ENCODE results near the gene UBE2L6. TPM values are rescaled to one million over a fixed set of nuclear protein-coding genes. Genes with fewer than 3 reads are reported as not detected.

The UBE2L6 gene
- total RNA-seq, 5 donors from 2014 or later (not counting 1 experiment from before 2014, with no cell fraction given): 61.7 to 97.2 (median 80.3) TPM

- no peak overlapping the region for H3K27ac ChIP-seq (ENCODE audit: low read length)
Observed at GRCh38 chr11:57596266-57596885, 28.9 kb upstream of the UBE2L6 start.

DNA sequence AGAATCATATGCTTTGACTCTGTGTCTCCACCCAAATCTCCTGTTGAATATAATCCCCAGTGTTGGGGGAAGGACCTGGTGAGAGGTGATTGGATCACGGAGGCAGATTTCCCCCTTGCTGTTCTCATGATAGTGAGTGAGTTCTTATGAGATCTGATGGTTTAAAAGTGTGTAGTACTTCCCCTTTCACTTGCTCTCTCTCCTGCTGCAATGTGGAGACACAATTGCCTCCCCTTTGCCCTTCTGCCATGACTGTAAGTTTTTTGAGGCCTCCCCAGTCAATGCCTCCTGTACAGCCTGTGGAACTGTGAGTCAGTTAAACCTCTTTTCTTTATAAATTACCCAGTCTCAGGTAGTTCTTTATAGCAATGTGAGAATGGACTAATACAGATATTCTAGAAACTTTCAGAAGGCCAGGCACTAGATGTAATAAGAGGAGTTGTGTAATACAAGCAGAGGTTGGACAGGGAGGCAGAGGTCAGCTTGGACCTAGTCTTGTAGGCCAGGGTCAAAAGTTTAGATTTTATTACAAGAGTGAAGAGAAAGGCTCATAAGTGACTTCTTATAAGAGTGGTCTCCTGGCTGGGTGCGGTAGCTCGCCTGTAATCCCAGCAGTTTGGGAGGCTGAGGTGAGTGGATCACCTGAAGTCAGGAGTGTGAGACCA is 20.7 kb upstream of the UBE2L6 start:
- ChIA-PET CTCF (interaction anchor here (0.6 to 0.8 kb wide), 3 partner anchors 8 to 24 kb away, joined by 3 to 4 read pairs (median 3); no protein-coding TSS in a partner anchor), POLR2A (no interaction called here)
- peaks cover 0 to 5% of the 10 kb centered on the region in 2 experiments for H3K27me3 ChIP-seq (replicated peaks in 1 of 2; ENCODE audit: control insufficient read depth in 2 of 2, extremely low read depth in 1 of 2, insufficient read depth in 2 of 2, low read length in 1 of 2)
- H3K27ac ChIP-seq (ENCODE audit: low read length): no peak overlapping the region
- no peak overlapping the region for H3K4me3 ChIP-seq (ENCODE audit: control insufficient read depth in 1 of 2, extremely low read depth in 1 of 2, low read length in 1 of 2)
- ATAC-seq (replicated peaks in 1 of 4) (no peak), DNase-seq (no peak)
- 80% methylated on average over 1 of the region's 3 CpGs for WGBS (ENCODE audit: insufficient coverage)
- H3K4me1 ChIP-seq (ENCODE audit: control insufficient read depth in 1 of 2, extremely low read depth in 1 of 2, insufficient read depth in 2 of 2, low read length in 2 of 2): peaks cover 0 to 2% of the 10 kb centered on the region in 2 experiments
- no peak overlapping the region for H3K27ac Mint-ChIP-seq
- H3K9me3 Mint-ChIP-seq: no peaks in the 10 kb centered on the region
- H3K36me3 Mint-ChIP-seq: no peaks in the 10 kb centered on the region
- H3K4me1 Mint-ChIP-seq: peaks cover 4 to 19% (median 4%) of the 10 kb centered on the region in 3 donors
- H3K36me3 ChIP-seq (ENCODE audit: control insufficient read depth in 2 of 2, extremely low read depth in 1 of 2, insufficient read depth in 1 of 2, low read length in 1 of 2): no peaks in the 10 kb centered on the region
- H3K9me3 ChIP-seq: no peaks in the 10 kb centered on the region
- no peak overlapping the region for H3K4me3 Mint-ChIP-seq
- H3K27me3 Mint-ChIP-seq: peaks cover 2 to 7% of the 10 kb centered on the region in 2 donors

More at GRCh38 chr11:57596266-57596885, 28.9 kb upstream of the UBE2L6 start:
- Mint-ChIP-seq H3K4me1 (peaks cover 0 to 7% (median 3%) of the 10 kb centered on the region in 3 donors), H3K36me3 (no peaks in the 10 kb centered on the region), H3K4me3 (no peak overlapping the region), H3K9me3 (no peaks in the 10 kb centered on the region), H3K27me3 (peaks cover 28 to 42% of the 10 kb centered on the region in 2 donors), H3K27ac (no peak overlapping the region)
- CTCF ChIA-PET: interaction anchor here (0.6 to 0.9 kb wide), 2 partner anchors 8 to 45 kb away, joined by 3 to 7 read pairs; no protein-coding TSS in a partner anchor
- H3K9me3 ChIP-seq: no peaks in the 10 kb centered on the region
- H3K4me3 ChIP-seq (ENCODE audit: control insufficient read depth in 1 of 2, extremely low read depth in 1 of 2, low read length in 1 of 2): no peak overlapping the region
- WGBS (ENCODE audit: insufficient coverage): 71% methylated on average over 3 of the region's 5 CpGs
- ATAC-seq (replicated peaks in 1 of 4): no peak
- H3K4me1 ChIP-seq (ENCODE audit: control insufficient read depth in 1 of 2, extremely low read depth in 1 of 2, insufficient read depth in 2 of 2, low read length in 2 of 2): peaks cover 0 to 6% of the 10 kb centered on the region in 2 experiments
- H3K36me3 ChIP-seq (ENCODE audit: control insufficient read depth in 2 of 2, extremely low read depth in 1 of 2, insufficient read depth in 1 of 2, low read length in 1 of 2): no peaks in the 10 kb centered on the region
- POLR2A ChIA-PET: interaction anchor here in 1 of 2 donors (0.6 kb wide), 1 partner anchor 138 kb away, joined by 12 read pairs; no protein-coding TSS in a partner anchor
- peaks cover 0 to 28% of the 10 kb centered on the region in 2 experiments for H3K27me3 ChIP-seq (replicated peaks in 1 of 2; ENCODE audit: control insufficient read depth in 2 of 2, extremely low read depth in 1 of 2, insufficient read depth in 2 of 2, low read length in 1 of 2)
- no peak for DNase-seq

DNA sequence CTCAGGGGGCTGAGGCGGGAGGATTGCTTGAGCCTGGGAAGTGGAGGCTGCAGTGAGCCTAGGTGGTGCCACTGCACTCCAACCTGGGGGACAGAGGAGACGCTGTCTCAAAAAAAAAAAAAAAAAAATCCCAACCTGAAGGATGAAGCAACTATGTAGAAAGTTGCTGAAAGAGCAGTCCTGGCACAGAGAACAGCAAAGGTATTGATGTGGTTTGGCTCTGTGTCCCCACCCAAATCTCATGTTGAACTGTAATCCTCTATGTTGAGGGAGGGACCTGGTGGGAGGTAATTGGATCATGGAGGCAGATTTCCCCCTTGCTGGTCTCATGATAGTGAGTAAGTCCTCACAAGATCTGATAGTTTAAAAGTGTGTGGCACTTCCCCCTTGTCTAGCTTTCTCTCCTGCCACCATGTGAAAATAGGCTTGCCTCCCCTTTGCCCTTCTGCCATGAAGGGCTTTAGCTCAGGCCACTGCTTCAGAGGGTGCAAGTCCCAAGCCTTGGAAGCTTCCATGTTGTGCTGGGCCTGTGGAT is 19.3 kb upstream of the UBE2L6 start:
- Mint-ChIP-seq H3K27ac (no peak overlapping the region), H3K4me3 (no peak overlapping the region), H3K9me3 (no peaks in the 10 kb centered on the region), H3K27me3 (peaks cover 2 to 4% of the 10 kb centered on the region in 2 donors), H3K4me1 (peaks cover 4 to 19% (median 4%) of the 10 kb centered on the region in 3 donors), H3K36me3 (no peaks in the 10 kb centered on the region)
- ATAC-seq (replicated peaks in 1 of 4) (no peak), DNase-seq (no peak)
- ChIA-PET POLR2A (interaction anchor here in 1 of 2 donors (0.7 kb wide), 1 partner anchor 938 kb away, joined by 5 read pairs; no protein-coding TSS in a partner anchor), CTCF (no interaction called here)
- Histone ChIP-seq H3K4me1 (ENCODE audit: control insufficient read depth in 1 of 2, extremely low read depth in 1 of 2, insufficient read depth in 2 of 2, low read length in 2 of 2) (peaks cover 0 to 2% of the 10 kb centered on the region in 2 experiments), H3K27ac (ENCODE audit: low read length) (no peak overlapping the region), H3K4me3 (ENCODE audit: control insufficient read depth in 1 of 2, extremely low read depth in 1 of 2, low read length in 1 of 2) (no peak overlapping the region), H3K9me3 (no peaks in the 10 kb centered on the region), H3K36me3 (ENCODE audit: control insufficient read depth in 2 of 2, extremely low read depth in 1 of 2, insufficient read depth in 1 of 2, low read length in 1 of 2) (no peaks in the 10 kb centered on the region), H3K27me3 (replicated peaks in 1 of 2; ENCODE audit: control insufficient read depth in 2 of 2, extremely low read depth in 1 of 2, insufficient read depth in 2 of 2, low read length in 1 of 2) (peaks cover 0 to 5% of the 10 kb centered on the region in 2 experiments)
- no CpG with 5 or more reads among the region's 2 CpGs for WGBS (ENCODE audit: insufficient coverage)

- CTCF ChIA-PET: no interaction called here
- H3K4me3 Mint-ChIP-seq: no peak overlapping the region
Observed at GRCh38 chr11:57585301-57585700, 17.8 kb upstream of the UBE2L6 start.

DNA sequence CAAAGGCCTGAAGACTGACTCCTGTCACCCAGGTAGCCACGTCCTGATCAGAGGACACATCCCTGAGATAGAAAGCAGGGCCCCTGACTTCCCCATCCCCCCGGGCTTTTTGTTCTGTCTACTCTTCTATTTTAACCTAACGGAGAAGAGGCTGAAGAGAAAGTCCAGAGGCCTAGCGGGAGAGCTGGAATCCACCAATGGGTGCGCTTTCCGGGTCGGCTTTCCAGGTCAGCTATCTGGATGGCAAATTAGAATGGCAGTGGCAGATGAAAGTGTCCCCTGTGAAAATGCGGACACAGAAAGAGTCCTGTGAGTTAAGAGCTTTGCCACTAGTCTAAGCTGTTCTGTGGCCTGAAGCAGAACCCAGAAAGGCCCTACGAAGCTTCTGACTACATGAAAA is 16.9 kb upstream of the UBE2L6 start:
- H3K4me3 Mint-ChIP-seq: no peak overlapping the region
- peaks cover 4 to 19% (median 4%) of the 10 kb centered on the region in 3 donors for H3K4me1 Mint-ChIP-seq
- Histone ChIP-seq H3K27ac (ENCODE audit: low read length) (no peak overlapping the region), H3K4me1 (ENCODE audit: control insufficient read depth in 1 of 2, extremely low read depth in 1 of 2, insufficient read depth in 2 of 2, low read length in 2 of 2) (peaks cover 0 to 2% of the 10 kb centered on the region in 2 experiments), H3K27me3 (replicated peaks in 1 of 2; ENCODE audit: control insufficient read depth in 2 of 2, extremely low read depth in 1 of 2, insufficient read depth in 2 of 2, low read length in 1 of 2) (peaks cover 0 to 5% of the 10 kb centered on the region in 2 experiments), H3K4me3 (ENCODE audit: control insufficient read depth in 1 of 2, extremely low read depth in 1 of 2, low read length in 1 of 2) (no peak overlapping the region), H3K36me3 (ENCODE audit: control insufficient read depth in 2 of 2, extremely low read depth in 1 of 2, insufficient read depth in 1 of 2, low read length in 1 of 2) (no peaks in the 10 kb centered on the region), H3K9me3 (no peaks in the 10 kb centered on the region)
- no peaks in the 10 kb centered on the region for H3K9me3 Mint-ChIP-seq
- no peak overlapping the region for H3K27ac Mint-ChIP-seq
- ATAC-seq (replicated peaks in 1 of 4) (no peak), DNase-seq (no peak)
- no peaks in the 10 kb centered on the region for H3K27me3 Mint-ChIP-seq
- CTCF ChIA-PET: no interaction called here
- POLR2A ChIA-PET: no interaction called here
- WGBS (ENCODE audit: insufficient coverage): 91% methylated on average over 6 of the region's 9 CpGs
- no peaks in the 10 kb centered on the region for H3K36me3 Mint-ChIP-seq

More at GRCh38 chr11:57585301-57585700, 17.8 kb upstream of the UBE2L6 start:
- Mint-ChIP-seq H3K36me3 (no peaks in the 10 kb centered on the region), H3K4me1 (peaks cover 4 to 19% (median 4%) of the 10 kb centered on the region in 3 donors), H3K9me3 (no peaks in the 10 kb centered on the region), H3K27me3 (peaks cover 0 to 2% of the 10 kb centered on the region in 2 donors), H3K27ac (no peak overlapping the region)
- POLR2A ChIA-PET: no interaction called here
- Histone ChIP-seq H3K4me3 (ENCODE audit: control insufficient read depth in 1 of 2, extremely low read depth in 1 of 2, low read length in 1 of 2) (no peak overlapping the region), H3K9me3 (no peaks in the 10 kb centered on the region), H3K36me3 (ENCODE audit: control insufficient read depth in 2 of 2, extremely low read depth in 1 of 2, insufficient read depth in 1 of 2, low read length in 1 of 2) (no peaks in the 10 kb centered on the region), H3K4me1 (ENCODE audit: control insufficient read depth in 1 of 2, extremely low read depth in 1 of 2, insufficient read depth in 2 of 2, low read length in 2 of 2) (peaks cover 0 to 2% of the 10 kb centered on the region in 2 experiments), H3K27me3 (replicated peaks in 1 of 2; ENCODE audit: control insufficient read depth in 2 of 2, extremely low read depth in 1 of 2, insufficient read depth in 2 of 2, low read length in 1 of 2) (peaks cover 0 to 5% of the 10 kb centered on the region in 2 experiments), H3K27ac (ENCODE audit: low read length) (no peak overlapping the region)
- no peak for ATAC-seq (replicated peaks in 1 of 4)
- DNase-seq: no peak

- POLR2A ChIA-PET: no interaction called here
- 70% methylated on average over 3 of the region's 4 CpGs for WGBS (ENCODE audit: insufficient coverage)
- no peak for DNase-seq
- no peak overlapping the region for H3K27ac Mint-ChIP-seq
- Histone ChIP-seq H3K9me3 (no peaks in the 10 kb centered on the region), H3K27ac (ENCODE audit: low read length) (no peak overlapping the region), H3K36me3 (ENCODE audit: control insufficient read depth in 2 of 2, extremely low read depth in 1 of 2, insufficient read depth in 1 of 2, low read length in 1 of 2) (no peaks in the 10 kb centered on the region), H3K27me3 (replicated peaks in 1 of 2; ENCODE audit: control insufficient read depth in 2 of 2, extremely low read depth in 1 of 2, insufficient read depth in 2 of 2, low read length in 1 of 2) (peaks cover 0 to 4% of the 10 kb centered on the region in 2 experiments), H3K4me3 (ENCODE audit: control insufficient read depth in 1 of 2, extremely low read depth in 1 of 2, low read length in 1 of 2) (no peak overlapping the region), H3K4me1 (ENCODE audit: control insufficient read depth in 1 of 2, extremely low read depth in 1 of 2, insufficient read depth in 2 of 2, low read length in 2 of 2) (peaks cover 5% of the 10 kb centered on the region in 2 experiments)
- peaks cover 0 to 6% of the 10 kb centered on the region in 2 donors for H3K27me3 Mint-ChIP-seq
- no peak for ATAC-seq (replicated peaks in 1 of 4)
- peaks cover 8 to 13% (median 11%) of the 10 kb centered on the region in 3 donors for H3K4me1 Mint-ChIP-seq
- CTCF ChIA-PET: no interaction called here
- H3K36me3 Mint-ChIP-seq: no peaks in the 10 kb centered on the region
- no peak overlapping the region for H3K4me3 Mint-ChIP-seq
- H3K9me3 Mint-ChIP-seq: no peaks in the 10 kb centered on the region
Observed at GRCh38 chr11:57574061-57574460, 6.6 kb upstream of the UBE2L6 start.
